Measurements from ENCODE around the gene AK2. TPM values are rescaled to one million over a fixed set of nuclear protein-coding genes. Genes with fewer than 3 reads are reported as not detected.

The AK2 gene
- total and polyA plus RNA-seq, 11 donors, result 101 to 292 (median 137) TPM

DNA sequence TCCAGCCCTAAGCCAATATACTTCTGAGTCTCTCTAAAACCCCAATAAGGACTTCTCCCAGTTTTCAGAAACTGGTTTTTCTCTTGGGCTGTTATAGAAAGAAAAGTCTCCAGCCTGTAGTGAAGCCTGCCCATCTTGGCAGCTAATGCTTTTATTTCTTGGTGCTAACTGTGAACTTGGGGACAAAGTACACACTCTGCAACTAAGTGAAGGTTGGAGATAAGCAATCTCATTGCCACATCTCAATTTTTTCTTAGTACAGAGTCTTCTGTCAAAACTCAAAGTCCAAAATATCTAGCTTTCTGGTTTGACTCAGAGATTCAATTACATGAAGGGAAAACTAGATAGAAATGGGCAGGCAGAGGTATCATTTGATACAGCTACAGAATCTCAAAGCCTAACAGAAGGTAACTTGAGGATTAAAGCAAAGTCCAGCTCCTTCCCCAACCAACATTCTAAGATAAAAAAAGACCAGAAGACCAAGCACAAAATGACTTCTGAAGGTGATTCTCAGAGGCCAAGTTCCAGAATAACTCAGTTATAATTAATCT lies 14.0 kb downstream of the AK2 start:
- TF ChIP-seq POLR2A (IDR thresholded peaks at IDR 0.05) (no peak), CTCF (IDR thresholded peaks at IDR 0.05) (no peak)
- Histone ChIP-seq H3K4me1 (peaks cover 0 to 24% (median 4%) of the 10 kb centered on the region in 12 donors), H3K36me3 (peaks cover 0 to 72% (median 66%) of the 10 kb centered on the region in 9 donors), H3K27ac (no peak overlapping the region), H3K9me3 (no peaks in the 10 kb centered on the region), H3K27me3 (no peaks in the 10 kb centered on the region), H3K4me3 (no peak overlapping the region)
- DNase-seq (no peak), ATAC-seq (no peak)
- intact Hi-C loops (cut with DNase I), result no loop called here

- H3K27me3 ChIP-seq, result no peaks in the 10 kb centered on the region
- no peak for DNase-seq
- H3K4me3 ChIP-seq, result no peak overlapping the region
- 77 to 86% (median 79%) methylated on average over 4 of the region's 4 CpGs for WGBS, 4 donors
- H3K9me3 ChIP-seq, result no peaks in the 10 kb centered on the region
- ATAC-seq, result no peak
- H3K27ac ChIP-seq, result no peak overlapping the region
- intact Hi-C loops (cut with DNase I), result no loop called here
- peaks cover 0 to 81% (median 75%) of the 10 kb centered on the region in 9 donors for H3K36me3 ChIP-seq
- no peak for TF ChIP-seq CTCF (IDR thresholded peaks at IDR 0.05)
- no peak for TF ChIP-seq POLR2A (IDR thresholded peaks at IDR 0.05)
- H3K4me1 ChIP-seq, result peaks cover 0 to 19% (median 2%) of the 10 kb centered on the region in 12 donors
Observed at GRCh38 chr1:33021567-33022431, 14.9 kb downstream of the AK2 start.

- no peak overlapping the region for H3K4me3 ChIP-seq
- no peaks in the 10 kb centered on the region for H3K27me3 ChIP-seq
- WGBS, 4 donors, result 94 to 97% (median 95%) methylated on average over 3 of the region's 3 CpGs
- H3K4me1 ChIP-seq, result peaks cover 0 to 13% (median 0%) of the 10 kb centered on the region in 12 donors
- no peak for DNase-seq
- TF ChIP-seq POLR2A (IDR thresholded peaks at IDR 0.05) (no peak), CTCF (IDR thresholded peaks at IDR 0.05) (no peak)
- peaks cover 0 to 92% (median 79%) of the 10 kb centered on the region in 9 donors for H3K36me3 ChIP-seq
- ATAC-seq, result no peak
- intact Hi-C loops (cut with DNase I), result loop anchor here in 1 of 10 donors (10.0 kb wide), 1 partner anchor 53 kb away; the partner anchor contains the start of gene RNF19B
- H3K27ac ChIP-seq, result no peak overlapping the region
- H3K9me3 ChIP-seq, result no peaks in the 10 kb centered on the region
Observed at GRCh38 chr1:33018112-33018511, 18.6 kb downstream of the AK2 start.

DNA sequence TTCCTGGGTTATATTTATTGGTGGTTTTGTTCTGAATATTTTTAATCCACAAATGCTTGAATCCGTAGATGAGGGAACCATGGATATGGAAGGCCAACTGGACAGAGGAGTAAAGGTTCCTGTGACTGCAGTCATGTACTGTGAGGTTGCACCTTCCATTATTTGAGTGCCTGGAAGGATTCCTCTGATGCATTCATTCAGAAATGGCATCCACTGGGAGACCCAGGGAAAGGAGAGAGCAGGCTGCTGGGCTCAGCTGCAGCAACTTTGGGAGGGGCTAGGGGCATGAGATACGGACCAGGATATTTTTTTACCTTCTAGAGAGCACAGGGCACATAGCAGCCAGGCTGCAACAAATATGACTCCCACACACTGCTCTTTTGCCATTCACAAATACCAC lies 19.5 kb downstream of the AK2 start:
- WGBS, 4 donors, result 67 to 86% (median 78%) methylated on average over 2 of the region's 2 CpGs
- no peak for DNase-seq
- Histone ChIP-seq H3K27me3 (no peaks in the 10 kb centered on the region), H3K4me3 (no peak overlapping the region), H3K4me1 (peaks cover 0 to 19% (median 6%) of the 10 kb centered on the region in 12 donors), H3K27ac (no peak overlapping the region), H3K36me3 (peaks cover 0 to 92% (median 79%) of the 10 kb centered on the region in 9 donors), H3K9me3 (no peaks in the 10 kb centered on the region)
- ATAC-seq, result no peak
- no peak for TF ChIP-seq POLR2A (IDR thresholded peaks at IDR 0.05)
- no peak for TF ChIP-seq CTCF (IDR thresholded peaks at IDR 0.05)
- intact Hi-C loops (cut with DNase I), result loop anchor here in 1 of 10 donors (10.0 kb wide), 1 partner anchor 52 kb away; the partner anchor contains the start of gene RNF19B
